CD14-positive monocyte (primary cell): ENCODE results near the gene COX6A2. TPM values are rescaled to one million over a fixed set of nuclear protein-coding genes. Genes with fewer than 3 reads are reported as not detected.

Experiments
- DNase-seq, 3 donors: peaks; one replicate each; pipeline ENCODE4 v3.0.0-alpha.2; 2011 to 2022
- H2AFZ ChIP-seq: 2 replicates; pipeline ENCODE4 v1.6.0; 2012; ENCODE audit warnings: mild to moderate bottlenecking, low read depth, low read length, inconsistent platforms; ENCODE audit not compliant: insufficient read depth, poor library complexity, severe bottlenecking
- H3K27ac ChIP-seq, 2 donors: 1 replicate in 1 of 2; 2 replicates in 1 of 2; pipeline ENCODE4 v1.5.1; 2012 to 2013; ENCODE audit warnings: low read length in 2 of 2, control low read depth in 1 of 2, inconsistent platforms in 1 of 2, low read depth in 1 of 2, mild to moderate bottlenecking in 1 of 2
- H3K27me3 ChIP-seq, 2 donors: one replicate each; pipeline versions ENCODE4 v1.6.0 to v1.6.1; 2011 to 2013; ENCODE audit warnings: low read length in 2 of 2; ENCODE audit not compliant: control insufficient read depth in 2 of 2, insufficient read depth in 2 of 2
- H3K36me3 ChIP-seq, 2 donors: replicated peaks in 1 of 2; 1 replicate in 1 of 2; 2 replicates in 1 of 2; pipeline versions ENCODE4 v1.5.1 to v1.6.1; 2012 to 2013; ENCODE audit warnings: low read length in 2 of 2, control low read depth in 1 of 2, inconsistent platforms in 1 of 2, mild to moderate bottlenecking in 1 of 2; ENCODE audit not compliant: insufficient read depth in 2 of 2, control insufficient read depth in 1 of 2
- H3K4me1 ChIP-seq, 2 donors: 1 replicate in 1 of 2; 2 replicates in 1 of 2; pipeline versions ENCODE4 v1.5.1 to v1.6.1; 2012 to 2013; ENCODE audit warnings: low read length in 2 of 2, control low read depth in 1 of 2, inconsistent platforms in 1 of 2, mild to moderate bottlenecking in 1 of 2, moderate library complexity in 1 of 2; ENCODE audit not compliant: insufficient read depth in 2 of 2, control insufficient read depth in 1 of 2
- H3K4me2 ChIP-seq: replicated peaks from 2 replicates; pipeline ENCODE3; 2012; ENCODE audit warnings: low read length, moderate library complexity, mild to moderate bottlenecking; ENCODE audit not compliant: poor library complexity, severe bottlenecking; ENCODE audit errors: extremely low read depth
- H3K4me3 ChIP-seq, 3 experiments: fragments of 200-600 bp in 1 of 3; sonication (generic) in 1 of 3; replicated peaks in 1 of 3; 1 replicate in 2 of 3; 2 replicates in 1 of 3; pipeline ENCODE4 v1.5.1; 2011 to 2013; ENCODE audit warnings: low read length in 3 of 3, mild to moderate bottlenecking in 3 of 3, control low read depth in 2 of 3, low read depth in 2 of 3, inconsistent platforms in 1 of 3, moderate library complexity in 1 of 3
- H3K79me2 ChIP-seq: 2 replicates; pipeline ENCODE4 v1.6.0; 2012; ENCODE audit warnings: mild to moderate bottlenecking, control low read depth, inconsistent platforms, low read length, moderate library complexity; ENCODE audit not compliant: insufficient read depth
- H3K9ac ChIP-seq: 2 replicates; pipeline ENCODE4 v1.6.0; 2017; ENCODE audit warnings: low read length, mild to moderate bottlenecking; ENCODE audit not compliant: insufficient read depth, poor library complexity, severe bottlenecking
- H3K9me3 ChIP-seq, 2 donors: replicated peaks in 1 of 2; 1 replicate in 1 of 2; 2 replicates in 1 of 2; pipeline versions ENCODE4 v1.5.1 to v1.6.1; 2012 to 2013; ENCODE audit warnings: low read length in 2 of 2, control low read depth in 1 of 2; ENCODE audit not compliant: control insufficient read depth in 1 of 2, insufficient read depth in 1 of 2
- H4K20me1 ChIP-seq: 2 replicates; pipeline ENCODE4 v1.6.0; 2012; ENCODE audit warnings: mild to moderate bottlenecking, low read length, control low read depth, moderate library complexity; ENCODE audit not compliant: insufficient read depth
- H3K27ac Mint-ChIP-seq, 7 donors: one replicate each; pipeline ENCODE4 v1.8.0; 2020; ENCODE audit warnings: mild to moderate bottlenecking in 7 of 7, mixed read lengths in 7 of 7, moderate library complexity in 6 of 7, inconsistent platforms in 2 of 7
- H3K27me3 Mint-ChIP-seq, 3 donors: one replicate each; pipeline ENCODE4 v1.8.0; 2021 to 2022; ENCODE audit warnings: low read depth in 3 of 3, mild to moderate bottlenecking in 3 of 3, mixed read lengths in 3 of 3, moderate library complexity in 3 of 3, inconsistent platforms in 1 of 3
- H3K36me3 Mint-ChIP-seq, 2 donors: one replicate each; pipeline ENCODE4 v1.8.0; 2020; ENCODE audit warnings: mixed read lengths in 2 of 2, inconsistent platforms in 1 of 2, mild to moderate bottlenecking in 1 of 2
- H3K4me1 Mint-ChIP-seq: one replicate; pipeline ENCODE4 v1.8.0; 2020; ENCODE audit warnings: mild to moderate bottlenecking, mixed read lengths
- H3K4me3 Mint-ChIP-seq, 2 donors: one replicate each; pipeline ENCODE4 v1.8.0; 2020; ENCODE audit warnings: mild to moderate bottlenecking in 2 of 2, mixed read lengths in 2 of 2, moderate library complexity in 1 of 2
- H3K9me3 Mint-ChIP-seq, 7 donors: one replicate each; pipeline ENCODE4 v1.8.0; 2020 to 2022; ENCODE audit warnings: mixed read lengths in 7 of 7, mild to moderate bottlenecking in 6 of 7, moderate library complexity in 6 of 7, inconsistent platforms in 2 of 7
- CTCF ChIP-seq: fragments of 200-600 bp; IDR thresholded peaks from one replicate; pipeline ENCODE4 v1.8.0; 2022; ENCODE audit warnings: antibody characterized with exemption, mild to moderate bottlenecking
- WGBS: methylation state at CpG from one replicate; pipeline ENCODE4 v1.1.5; 2013; ENCODE audit warnings: missing lambda C conversion rate; ENCODE audit not compliant: insufficient coverage; 5-methylcytosine and 5-hydroxymethylcytosine counted together
- intact Hi-C, 2 donors: fragments of 100-400 bp; cut with micrococcal nuclease; formaldehyde crosslinking; loops; one replicate each; pipeline versions ENCODE4 v1.15.0 to v1.15.1; 2023
- polyA plus RNA-seq, 3 donors: library from polyadenylated mRNA; depleted of rRNA in 1 of 3; unstranded in 2 of 3; stranded (reverse) in 1 of 3; fragments of 300-500 nt in 2 of 3; fragments of >200 nt in 1 of 3; fragmentation: Illumina TruSeq in 2 of 3; gene quantifications; 1 replicate in 2 of 3; 2 replicates in 1 of 3; pipeline ENCODE4 v1.2.3, GENCODE V29; 2012 to 2021

Gene COX6A2
- polyA plus RNA-seq, 3 donors: not detected

DNA sequence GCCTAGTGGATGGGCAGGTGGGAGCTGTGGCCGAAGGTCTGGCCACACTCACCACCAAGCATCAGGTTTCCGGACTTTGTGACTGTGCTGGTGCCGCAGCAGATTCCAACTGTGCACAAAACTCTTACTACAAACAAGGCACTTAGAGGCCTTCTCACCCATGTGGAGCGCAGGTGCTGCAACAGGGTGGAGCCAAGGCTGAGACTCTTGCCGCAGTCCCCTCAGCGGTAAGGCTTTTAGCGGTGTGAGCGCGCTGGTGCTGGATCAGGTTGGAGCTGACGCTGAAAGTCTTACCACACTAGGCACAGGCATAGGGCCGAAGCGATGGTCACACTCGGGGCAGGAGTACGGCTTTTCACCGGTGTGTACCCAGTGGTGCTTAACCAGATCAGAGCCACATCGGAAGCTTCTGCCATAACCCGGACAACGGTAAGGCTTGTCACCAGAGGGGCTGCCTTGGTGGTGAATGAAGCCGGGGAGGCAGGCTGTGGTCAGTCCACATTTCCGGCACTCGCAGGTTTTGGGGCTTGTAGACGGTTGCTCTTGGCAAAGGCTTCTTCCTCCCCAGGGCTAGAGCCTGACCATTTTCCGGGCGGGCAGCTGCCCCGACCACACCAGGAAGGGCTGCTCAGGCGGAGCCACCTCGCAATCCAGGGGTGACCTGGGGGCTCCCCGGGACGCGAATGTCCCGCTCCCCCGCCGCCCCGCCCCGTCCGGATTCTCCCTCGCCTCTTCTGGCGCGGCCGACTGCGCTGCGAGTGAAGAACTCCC lies 30.1 kb upstream of the COX6A2 start:
- Mint-ChIP-seq H3K4me3 (peak overlapping the region; percentile 86 to 92), H3K9me3 (peaks cover 0 to 3% (median 0%) of the 10 kb centered on the region in 7 donors), H3K27me3 (peaks cover 0 to 7% (median 0%) of the 10 kb centered on the region in 3 donors), H3K4me1 (peaks cover 62% of the 10 kb centered on the region), H3K27ac (peak overlapping the region; percentile 94 to 97 (median 95)), H3K36me3 (peaks cover 19 to 26% of the 10 kb centered on the region in 2 donors)
- Histone ChIP-seq H3K79me2 (peaks cover 54% of the 10 kb centered on the region), H3K9me3 (no peaks in the 10 kb centered on the region), H3K27ac (peak overlapping the region; percentile 95 to 96), H2AFZ (peak overlapping the region; percentile 83), H3K27me3 (no peaks in the 10 kb centered on the region), H3K4me1 (peaks cover 64 to 68% of the 10 kb centered on the region in 2 donors), H4K20me1 (peaks cover 46% of the 10 kb centered on the region), H3K36me3 (peaks cover 10 to 18% of the 10 kb centered on the region in 2 donors), H3K9ac (peak overlapping the region; percentile 96), H3K4me3 (peak overlapping the region; percentile 54 to 86 (median 86)), H3K4me2 (peak overlapping the region; percentile 93)
- intact Hi-C loops: loop anchor here (5.0 kb wide), 3 partner anchors 106 to 409 kb away; partner anchors contain the start of gene KAT8 (in 1 of the 2)
- WGBS: under 1% methylated on average over 37 of the region's 42 CpGs
- TF ChIP-seq CTCF: no peak
- DNase-seq: peak; percentile 44 to 81 (median 48)

DNA sequence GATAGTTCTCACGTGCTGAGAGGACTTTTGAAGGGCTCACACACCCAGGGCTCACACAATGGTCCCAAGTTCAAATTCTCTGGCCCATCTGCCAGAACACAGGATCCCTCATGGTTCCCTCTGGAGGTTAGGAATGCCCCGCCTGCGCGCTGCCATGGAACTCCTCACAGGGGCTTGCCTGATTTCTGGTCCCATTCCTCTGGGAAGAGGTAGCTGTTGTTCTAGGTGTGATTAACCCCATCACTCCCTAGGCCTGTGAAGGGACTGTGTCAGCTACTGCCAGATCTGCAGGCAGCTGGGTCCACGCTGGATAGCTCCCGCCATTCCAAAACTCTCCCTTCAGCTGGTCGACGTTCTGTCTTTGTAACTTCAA lies 28.8 kb upstream of the COX6A2 start:
- Histone ChIP-seq H3K79me2 (peaks cover 54% of the 10 kb centered on the region), H3K27ac (no peak overlapping the region), H3K4me2 (peak overlapping the region; percentile 93), H3K9ac (no peak overlapping the region), H3K27me3 (no peaks in the 10 kb centered on the region), H4K20me1 (peaks cover 48% of the 10 kb centered on the region), H3K4me1 (peaks cover 65 to 70% of the 10 kb centered on the region in 2 donors), H2AFZ (no peak overlapping the region), H3K9me3 (no peaks in the 10 kb centered on the region), H3K4me3 (peak overlapping the region in 1 of 3 experiments; percentile 26), H3K36me3 (peaks cover 2 to 5% of the 10 kb centered on the region in 2 donors)
- Mint-ChIP-seq H3K27me3 (peaks cover 0 to 7% (median 0%) of the 10 kb centered on the region in 3 donors), H3K4me3 (peak overlapping the region in 1 of 2 donors; percentile 11), H3K27ac (peak overlapping the region in 3 of 7 donors; percentile 10 to 25 (median 13)), H3K4me1 (peaks cover 68% of the 10 kb centered on the region), H3K9me3 (peaks cover 0 to 3% (median 0%) of the 10 kb centered on the region in 7 donors), H3K36me3 (peaks cover 8 to 14% of the 10 kb centered on the region in 2 donors)
- intact Hi-C loops: loop anchor here (5.0 kb wide), 3 partner anchors 105 to 410 kb away; partner anchors contain the start of gene KAT8 (in 1 of the 2)
- DNase-seq: no peak
- WGBS: 95% methylated on average over 3 of the region's 8 CpGs
- TF ChIP-seq CTCF: no peak
